ENCODE data around the gene AMIGO2. TPM values are rescaled to one million over a fixed set of nuclear protein-coding genes. Genes with fewer than 3 reads are reported as not detected.

AMIGO2 gene
- total RNA-seq, 4 donors from 2014 or later: 4.7 to 34.1 (median 30.1) TPM

DNA sequence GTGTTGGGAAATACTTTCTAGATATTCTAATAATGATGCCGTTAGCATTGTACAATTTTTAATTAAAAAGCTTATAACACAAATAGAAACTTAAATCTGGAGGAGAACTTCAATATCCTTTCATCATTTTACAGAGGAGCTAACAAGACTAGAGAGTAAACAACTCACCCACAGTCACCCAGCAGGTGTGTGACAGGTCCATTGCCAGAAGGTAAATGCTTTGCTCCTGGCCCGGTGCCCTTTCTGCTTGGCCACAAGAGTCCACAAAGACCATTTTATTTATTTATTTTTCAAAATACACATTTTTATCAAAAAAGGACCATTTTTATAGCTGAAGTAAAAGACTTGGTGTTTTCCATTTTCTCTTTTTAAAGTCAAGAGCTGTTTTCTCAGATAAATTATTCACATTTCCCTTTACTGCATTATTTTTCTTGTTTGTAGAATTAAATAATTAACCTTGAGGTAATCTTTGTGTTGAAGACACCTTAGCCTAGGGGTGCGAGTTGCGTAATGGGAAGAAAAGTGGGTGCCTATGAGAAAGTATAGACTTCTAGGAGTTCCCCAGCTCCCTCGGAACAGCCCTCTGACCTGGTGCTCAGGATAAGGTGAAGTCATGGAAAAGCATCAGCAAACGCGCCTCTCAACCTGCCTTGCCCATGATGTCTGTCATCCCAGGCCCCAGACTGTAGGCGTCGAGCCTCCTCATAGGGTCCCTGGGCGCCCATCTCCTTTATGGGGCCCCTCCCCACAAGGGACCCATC, 26.3 kb upstream of the AMIGO2 start:
- no peak for TF ChIP-seq POLR2A (IDR thresholded peaks at IDR 0.05)
- TF ChIP-seq CTCF (IDR thresholded peaks at IDR 0.05): no peak

GRCh38 chr12:47102845-47103651, 23.3 kb upstream of the AMIGO2 start:
- peak; percentile 70 to 76 for DNase-seq
- Histone ChIP-seq H3K4me3 (no peak overlapping the region), H3K9me3 (no peaks in the 10 kb centered on the region), H3K4me1 (peaks cover 0 to 7% of the 10 kb centered on the region in 2 donors), H3K27ac (peak overlapping the region; percentile 60 to 71), H3K27me3 (no peaks in the 10 kb centered on the region), H3K36me3 (no peaks in the 10 kb centered on the region)
- TF ChIP-seq POLR2A (IDR thresholded peaks at IDR 0.05) (no peak), CTCF (IDR thresholded peaks at IDR 0.05) (no peak)
- intact Hi-C loops (cut with DNase I; ENCODE audit: low total_unique reads): no loop called here

More for the DNA sequence above, 26.3 kb upstream of the AMIGO2 start:
- no peaks in the 10 kb centered on the region for H3K9me3 ChIP-seq
- DNase-seq: no peak
- intact Hi-C loops (cut with DNase I; ENCODE audit: low total_unique reads): no loop called here
- H3K27me3 ChIP-seq: no peaks in the 10 kb centered on the region
- H3K36me3 ChIP-seq: no peaks in the 10 kb centered on the region
- H3K27ac ChIP-seq: peak overlapping the region in 1 of 2 donors; percentile 9
- H3K4me3 ChIP-seq: no peak overlapping the region
- peaks cover 0 to 7% of the 10 kb centered on the region in 2 donors for H3K4me1 ChIP-seq

- intact Hi-C loops (cut with DNase I; ENCODE audit: low total_unique reads): no loop called here
- H3K27me3 ChIP-seq: no peaks in the 10 kb centered on the region
- H3K9me3 ChIP-seq: no peaks in the 10 kb centered on the region
- no peak for DNase-seq
- no peaks in the 10 kb centered on the region for H3K36me3 ChIP-seq
- H3K4me3 ChIP-seq: no peak overlapping the region
- peaks cover 0 to 7% of the 10 kb centered on the region in 2 donors for H3K4me1 ChIP-seq
- TF ChIP-seq CTCF (IDR thresholded peaks at IDR 0.05) (no peak), POLR2A (IDR thresholded peaks at IDR 0.05) (no peak)
- peak overlapping the region; percentile 26 to 68 for H3K27ac ChIP-seq
These were observed 22.6 kb upstream of the AMIGO2 start for GRCh38 chr12:47102406-47102805.

- no peak overlapping the region for H3K4me3 ChIP-seq
- H3K36me3 ChIP-seq: no peaks in the 10 kb centered on the region
- intact Hi-C loops (cut with DNase I; ENCODE audit: low total_unique reads): no loop called here
- H3K27me3 ChIP-seq: no peaks in the 10 kb centered on the region
- no peak for DNase-seq
- no peak overlapping the region for H3K27ac ChIP-seq
- H3K4me1 ChIP-seq: peaks cover 0 to 7% of the 10 kb centered on the region in 2 donors
- no peak for TF ChIP-seq POLR2A (IDR thresholded peaks at IDR 0.05)
- no peak for TF ChIP-seq CTCF (IDR thresholded peaks at IDR 0.05)
- H3K9me3 ChIP-seq: no peaks in the 10 kb centered on the region
These were observed 20.4 kb upstream of the AMIGO2 start for GRCh38 chr12:47100160-47100559.

DNA sequence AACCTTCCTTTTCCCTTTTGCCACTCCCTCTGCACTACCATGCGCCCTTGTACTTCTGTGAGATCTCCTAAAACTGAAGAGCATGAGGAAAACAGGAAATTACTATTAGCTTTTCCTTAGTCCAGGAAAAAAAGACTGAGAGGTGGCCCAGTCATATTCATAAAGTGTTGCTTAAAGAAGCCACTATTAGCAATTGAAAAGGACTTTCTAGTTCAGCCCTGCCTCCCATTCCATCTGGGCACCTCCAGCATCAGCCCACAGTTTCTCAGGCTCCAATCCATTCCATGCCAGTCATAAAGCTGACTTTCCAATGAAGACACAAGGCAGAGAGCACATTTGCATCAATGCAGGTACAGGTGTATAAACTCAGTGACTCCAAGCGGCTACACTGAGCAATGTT, 19.9 kb upstream of the AMIGO2 start:
- no peak for DNase-seq
- intact Hi-C loops (cut with DNase I; ENCODE audit: low total_unique reads): no loop called here
- no peaks in the 10 kb centered on the region for H3K9me3 ChIP-seq
- H3K36me3 ChIP-seq: no peaks in the 10 kb centered on the region
- H3K4me1 ChIP-seq: peaks cover 0 to 7% of the 10 kb centered on the region in 2 donors
- no peak overlapping the region for H3K27ac ChIP-seq
- no peak overlapping the region for H3K4me3 ChIP-seq
- TF ChIP-seq CTCF (IDR thresholded peaks at IDR 0.05) (no peak), POLR2A (IDR thresholded peaks at IDR 0.05) (no peak)
- no peaks in the 10 kb centered on the region for H3K27me3 ChIP-seq
